Measurements from ENCODE around the gene EPSTI1. TPM values are rescaled to one million over a fixed set of nuclear protein-coding genes. Genes with fewer than 3 reads are reported as not detected.

EPSTI1 gene
- total RNA-seq, 3 donors from 2014 or later: 5.0 to 6.6 (median 5.1) TPM

DNA sequence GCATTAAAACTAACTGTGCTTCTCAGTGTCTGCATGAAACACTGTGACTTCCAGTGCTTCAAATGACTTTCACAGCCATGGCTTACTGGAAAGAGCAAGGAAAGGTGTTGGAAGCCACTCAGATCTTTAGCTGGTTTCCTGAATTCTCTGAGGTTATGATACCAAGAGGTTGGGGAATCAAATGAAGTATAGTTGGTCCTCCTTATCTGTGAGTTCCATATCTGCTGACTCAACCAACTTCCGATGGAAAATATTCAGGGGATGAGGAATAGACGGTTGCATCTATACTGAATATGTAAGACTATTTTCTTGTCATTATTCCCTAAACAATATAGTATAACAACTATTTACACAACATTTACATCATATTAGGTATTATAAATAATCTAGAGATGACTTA, 32.4 kb downstream of the EPSTI1 start:
- Histone ChIP-seq H3K4me1 (no peaks in the 10 kb centered on the region), H3K27me3 (no peaks in the 10 kb centered on the region), H3K27ac (no peak overlapping the region), H3K36me3 (no peaks in the 10 kb centered on the region), H3K9me3 (no peaks in the 10 kb centered on the region), H3K4me3 (no peak overlapping the region)
- TF ChIP-seq, protein P1, sequence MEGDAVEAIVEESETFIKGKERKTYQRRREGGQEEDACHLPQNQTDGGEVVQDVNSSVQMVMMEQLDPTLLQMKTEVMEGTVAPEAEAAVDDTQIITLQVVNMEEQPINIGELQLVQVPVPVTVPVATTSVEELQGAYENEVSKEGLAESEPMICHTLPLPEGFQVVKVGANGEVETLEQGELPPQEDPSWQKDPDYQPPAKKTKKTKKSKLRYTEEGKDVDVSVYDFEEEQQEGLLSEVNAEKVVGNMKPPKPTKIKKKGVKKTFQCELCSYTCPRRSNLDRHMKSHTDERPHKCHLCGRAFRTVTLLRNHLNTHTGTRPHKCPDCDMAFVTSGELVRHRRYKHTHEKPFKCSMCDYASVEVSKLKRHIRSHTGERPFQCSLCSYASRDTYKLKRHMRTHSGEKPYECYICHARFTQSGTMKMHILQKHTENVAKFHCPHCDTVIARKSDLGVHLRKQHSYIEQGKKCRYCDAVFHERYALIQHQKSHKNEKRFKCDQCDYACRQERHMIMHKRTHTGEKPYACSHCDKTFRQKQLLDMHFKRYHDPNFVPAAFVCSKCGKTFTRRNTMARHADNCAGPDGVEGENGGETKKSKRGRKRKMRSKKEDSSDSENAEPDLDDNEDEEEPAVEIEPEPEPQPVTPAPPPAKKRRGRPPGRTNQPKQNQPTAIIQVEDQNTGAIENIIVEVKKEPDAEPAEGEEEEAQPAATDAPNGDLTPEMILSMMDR (IDR thresholded peaks at IDR 0.05): no peak
- TF ChIP-seq POLR2AphosphoS5 (IDR thresholded peaks at IDR 0.05) (no peak), POLR2A (IDR thresholded peaks at IDR 0.05) (no peak)
- intact Hi-C loops (cut with DNase I; ENCODE audit: low total_unique reads): no loop called here
- no peak for DNase-seq (ENCODE audit: low spot score in 2 of 2)

- no peaks in the 10 kb centered on the region for H3K4me1 ChIP-seq
- no peak for DNase-seq (ENCODE audit: low spot score in 2 of 2)
- H3K27me3 ChIP-seq: no peaks in the 10 kb centered on the region
- TF ChIP-seq POLR2A (IDR thresholded peaks at IDR 0.05) (no peak), POLR2AphosphoS5 (IDR thresholded peaks at IDR 0.05) (no peak)
- TF ChIP-seq, protein P1 (IDR thresholded peaks at IDR 0.05): no peak
- H3K4me3 ChIP-seq: no peak overlapping the region
- H3K36me3 ChIP-seq: no peaks in the 10 kb centered on the region
- intact Hi-C loops (cut with DNase I; ENCODE audit: low total_unique reads): no loop called here
- H3K9me3 ChIP-seq: no peaks in the 10 kb centered on the region
- H3K27ac ChIP-seq: no peak overlapping the region
Measured at GRCh38 chr13:42957881-42958280, 34.2 kb downstream of the EPSTI1 start.

DNA sequence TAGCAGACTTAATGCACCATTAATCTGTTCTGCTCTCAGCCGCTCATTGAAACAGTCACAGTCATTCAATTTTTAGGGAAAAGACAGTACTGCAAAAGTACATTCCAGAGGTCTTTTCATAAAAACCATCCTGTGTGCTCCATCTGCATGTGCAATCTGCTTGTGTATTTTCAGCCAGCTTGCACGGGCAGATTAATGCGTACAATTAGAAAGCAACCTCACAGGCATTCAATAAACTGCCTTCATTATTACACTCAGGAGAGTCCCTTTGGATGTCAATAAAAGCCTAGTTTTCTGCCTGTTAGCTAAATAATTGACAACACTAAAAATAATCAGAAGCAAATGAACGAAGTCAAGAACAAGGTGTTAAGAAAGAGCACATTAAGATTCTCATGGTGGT, 41.9 kb downstream of the EPSTI1 start:
- H3K4me1 ChIP-seq: no peaks in the 10 kb centered on the region
- no peak overlapping the region for H3K4me3 ChIP-seq
- no peak for DNase-seq (ENCODE audit: low spot score in 2 of 2)
- intact Hi-C loops (cut with DNase I; ENCODE audit: low total_unique reads): no loop called here
- H3K27ac ChIP-seq: no peak overlapping the region
- no peaks in the 10 kb centered on the region for H3K27me3 ChIP-seq
- no peaks in the 10 kb centered on the region for H3K9me3 ChIP-seq
- H3K36me3 ChIP-seq: no peaks in the 10 kb centered on the region
- TF ChIP-seq POLR2A (IDR thresholded peaks at IDR 0.05): no peak
- TF ChIP-seq, protein P1 (IDR thresholded peaks at IDR 0.05): no peak
- no peak for TF ChIP-seq POLR2AphosphoS5 (IDR thresholded peaks at IDR 0.05)

DNA sequence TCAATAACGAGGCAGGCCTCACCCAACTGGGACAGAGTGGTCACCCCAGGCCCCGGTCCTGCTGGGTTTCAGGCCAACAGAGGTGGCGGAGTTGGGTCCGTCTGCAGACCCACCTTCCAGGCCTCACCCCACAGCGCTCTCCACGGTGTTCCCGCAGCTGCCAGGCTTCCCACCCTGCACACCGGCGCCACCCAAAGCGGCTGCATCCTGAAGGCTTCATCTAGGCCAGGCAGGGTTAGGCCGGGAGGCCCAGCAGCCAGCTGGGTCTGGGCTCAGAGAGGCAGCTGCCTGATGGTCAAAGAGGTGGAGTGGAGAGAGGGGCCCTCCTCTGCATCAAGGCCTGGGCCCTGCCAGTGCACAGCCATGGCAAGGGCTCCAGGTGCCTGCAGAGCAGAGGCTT, 44.1 kb downstream of the EPSTI1 start:
- DNase-seq (ENCODE audit: low spot score in 2 of 2): no peak
- Histone ChIP-seq H3K27me3 (no peaks in the 10 kb centered on the region), H3K4me1 (no peaks in the 10 kb centered on the region), H3K36me3 (no peaks in the 10 kb centered on the region), H3K27ac (no peak overlapping the region), H3K9me3 (no peaks in the 10 kb centered on the region), H3K4me3 (no peak overlapping the region)
- intact Hi-C loops (cut with DNase I; ENCODE audit: low total_unique reads): no loop called here
- TF ChIP-seq, protein P1 (IDR thresholded peaks at IDR 0.05): no peak
- no peak for TF ChIP-seq POLR2A (IDR thresholded peaks at IDR 0.05)
- TF ChIP-seq POLR2AphosphoS5 (IDR thresholded peaks at IDR 0.05): no peak

GRCh38 chr13:42946927-42947326, 45.1 kb downstream of the EPSTI1 start:
- Histone ChIP-seq H3K27me3 (no peaks in the 10 kb centered on the region), H3K27ac (no peak overlapping the region), H3K9me3 (no peaks in the 10 kb centered on the region), H3K4me3 (no peak overlapping the region), H3K36me3 (no peaks in the 10 kb centered on the region), H3K4me1 (no peaks in the 10 kb centered on the region)
- no peak for DNase-seq (ENCODE audit: low spot score in 2 of 2)
- TF ChIP-seq, protein P1 (IDR thresholded peaks at IDR 0.05): no peak
- no peak for TF ChIP-seq POLR2A (IDR thresholded peaks at IDR 0.05)
- no peak for TF ChIP-seq POLR2AphosphoS5 (IDR thresholded peaks at IDR 0.05)
- intact Hi-C loops (cut with DNase I; ENCODE audit: low total_unique reads): no loop called here

Measured in breast epithelium (tissue), 4 donors.